ENCODE data around the gene ZNF384. TPM values are rescaled to one million over a fixed set of nuclear protein-coding genes. Genes with fewer than 3 reads are reported as not detected.

Gene ZNF384
- total RNA-seq, 3 donors from 2014 or later (not counting 1 experiment from before 2014, with no cell fraction given), result 95.1 to 101 (median 100) TPM

DNA sequence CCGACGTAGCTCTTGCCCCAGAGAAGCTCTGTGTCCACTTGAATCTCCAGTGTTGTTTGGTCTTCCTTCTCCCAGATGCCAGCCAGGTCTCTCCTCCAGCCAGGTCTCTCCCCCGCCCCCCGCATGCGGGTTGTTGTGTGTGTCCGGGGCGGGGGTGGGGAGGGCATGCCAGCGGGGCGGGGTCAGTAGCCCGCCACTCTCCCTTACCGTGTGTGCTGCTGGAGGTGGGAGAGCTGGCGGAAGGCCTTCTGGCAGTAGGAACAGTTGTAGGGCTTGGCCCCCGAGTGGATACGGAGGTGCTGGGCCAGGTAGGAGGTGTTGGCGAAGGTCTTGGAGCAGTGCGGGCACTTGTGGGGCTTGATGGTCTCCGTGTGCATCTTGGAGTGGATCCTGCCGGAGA is 17.0 kb downstream of the ZNF384 start:
- no peak overlapping the region for H3K27ac Mint-ChIP-seq
- DNase-seq, result no peak

DNA sequence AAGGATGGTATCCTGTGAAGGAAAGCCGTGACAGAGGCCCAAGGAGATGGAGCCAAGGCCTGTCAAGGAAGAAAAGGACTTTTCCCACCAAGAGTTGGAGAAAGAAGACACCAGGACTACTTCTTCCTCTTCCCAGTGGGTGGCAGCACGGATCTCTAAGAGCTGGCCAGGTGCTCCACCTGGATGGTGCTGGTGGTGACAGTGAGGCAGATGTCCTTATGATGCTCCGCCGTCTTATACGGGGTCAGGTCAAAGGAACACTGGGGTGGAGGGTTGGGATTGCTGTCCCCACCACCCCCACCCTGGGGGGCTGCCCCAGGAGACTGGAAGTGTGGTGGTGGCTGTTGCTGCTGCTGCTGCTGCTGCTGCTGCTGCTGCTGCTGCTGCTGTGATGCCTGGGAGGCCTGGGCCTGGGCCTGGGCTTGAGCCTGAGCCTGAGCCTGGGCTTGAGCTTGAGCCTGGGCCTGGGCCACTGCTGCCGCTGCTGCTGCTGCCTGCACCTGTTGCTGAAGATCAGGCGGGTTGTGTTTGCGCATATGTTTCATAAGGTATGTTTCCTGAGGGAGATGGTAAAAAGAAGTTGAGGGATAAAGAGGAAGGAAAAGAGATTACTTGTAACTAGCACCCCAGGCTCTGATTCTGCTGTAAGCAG is 21.5 kb downstream of the ZNF384 start:
- H3K36me3 Mint-ChIP-seq, result peaks cover 29% of the 10 kb centered on the region
- Histone ChIP-seq H3K27ac (ENCODE audit: low read length) (no peak overlapping the region), H3K36me3 (ENCODE audit: control insufficient read depth, insufficient read depth, low read length) (peaks cover 58% of the 10 kb centered on the region), H3K9me3 (ENCODE audit: control insufficient read depth, insufficient read depth, low read length) (no peaks in the 10 kb centered on the region), H3K4me1 (ENCODE audit: control insufficient read depth, insufficient read depth, low read length) (peaks cover under 1% of the 10 kb centered on the region), H3K4me3 (ENCODE audit: low read length) (no peak overlapping the region), H3K27me3 (ENCODE audit: control insufficient read depth, insufficient read depth, low read length) (no peaks in the 10 kb centered on the region)
- 99% methylated on average over 8 of the region's 8 CpGs for WGBS (ENCODE audit: insufficient coverage)
- H3K27me3 Mint-ChIP-seq (ENCODE audit: low read depth in 2 of 2), result no peaks in the 10 kb centered on the region
- H3K4me3 Mint-ChIP-seq, result no peak overlapping the region
- TF ChIP-seq, protein P1, sequence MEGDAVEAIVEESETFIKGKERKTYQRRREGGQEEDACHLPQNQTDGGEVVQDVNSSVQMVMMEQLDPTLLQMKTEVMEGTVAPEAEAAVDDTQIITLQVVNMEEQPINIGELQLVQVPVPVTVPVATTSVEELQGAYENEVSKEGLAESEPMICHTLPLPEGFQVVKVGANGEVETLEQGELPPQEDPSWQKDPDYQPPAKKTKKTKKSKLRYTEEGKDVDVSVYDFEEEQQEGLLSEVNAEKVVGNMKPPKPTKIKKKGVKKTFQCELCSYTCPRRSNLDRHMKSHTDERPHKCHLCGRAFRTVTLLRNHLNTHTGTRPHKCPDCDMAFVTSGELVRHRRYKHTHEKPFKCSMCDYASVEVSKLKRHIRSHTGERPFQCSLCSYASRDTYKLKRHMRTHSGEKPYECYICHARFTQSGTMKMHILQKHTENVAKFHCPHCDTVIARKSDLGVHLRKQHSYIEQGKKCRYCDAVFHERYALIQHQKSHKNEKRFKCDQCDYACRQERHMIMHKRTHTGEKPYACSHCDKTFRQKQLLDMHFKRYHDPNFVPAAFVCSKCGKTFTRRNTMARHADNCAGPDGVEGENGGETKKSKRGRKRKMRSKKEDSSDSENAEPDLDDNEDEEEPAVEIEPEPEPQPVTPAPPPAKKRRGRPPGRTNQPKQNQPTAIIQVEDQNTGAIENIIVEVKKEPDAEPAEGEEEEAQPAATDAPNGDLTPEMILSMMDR (IDR thresholded peaks at IDR 0.05), result no peak
- no peak overlapping the region for H3K27ac Mint-ChIP-seq
- intact Hi-C loops (cut with micrococcal nuclease), result no loop called here
- DNase-seq (no peak), ATAC-seq (no peak)
- no peaks in the 10 kb centered on the region for H3K9me3 Mint-ChIP-seq
- H3K4me1 Mint-ChIP-seq, result peaks cover 15 to 19% of the 10 kb centered on the region in 2 donors

More for the DNA sequence above, 17.0 kb downstream of the ZNF384 start:
- no peaks in the 10 kb centered on the region for H3K9me3 ChIP-seq (ENCODE audit: control insufficient read depth, insufficient read depth, low read length)
- no peaks in the 10 kb centered on the region for H3K9me3 Mint-ChIP-seq
- H3K27me3 Mint-ChIP-seq (ENCODE audit: low read depth in 2 of 2), result no peaks in the 10 kb centered on the region
- H3K36me3 Mint-ChIP-seq, result peaks cover 45% of the 10 kb centered on the region
- H3K36me3 ChIP-seq (ENCODE audit: control insufficient read depth, insufficient read depth, low read length), result peaks cover 92% of the 10 kb centered on the region
- H3K27me3 ChIP-seq (ENCODE audit: control insufficient read depth, insufficient read depth, low read length), result no peaks in the 10 kb centered on the region
- TF ChIP-seq, protein P1 (IDR thresholded peaks at IDR 0.05), result no peak
- H3K4me3 ChIP-seq (ENCODE audit: low read length), result no peak overlapping the region
- no peaks in the 10 kb centered on the region for H3K4me1 ChIP-seq (ENCODE audit: control insufficient read depth, insufficient read depth, low read length)
- WGBS (ENCODE audit: insufficient coverage), result 96% methylated on average over 18 of the region's 18 CpGs
- no peak for ATAC-seq
- peaks cover 0 to 4% of the 10 kb centered on the region in 2 donors for H3K4me1 Mint-ChIP-seq
- H3K4me3 Mint-ChIP-seq, result no peak overlapping the region
- H3K27ac ChIP-seq (ENCODE audit: low read length), result no peak overlapping the region
- intact Hi-C loops (cut with micrococcal nuclease), result no loop called here

DNA sequence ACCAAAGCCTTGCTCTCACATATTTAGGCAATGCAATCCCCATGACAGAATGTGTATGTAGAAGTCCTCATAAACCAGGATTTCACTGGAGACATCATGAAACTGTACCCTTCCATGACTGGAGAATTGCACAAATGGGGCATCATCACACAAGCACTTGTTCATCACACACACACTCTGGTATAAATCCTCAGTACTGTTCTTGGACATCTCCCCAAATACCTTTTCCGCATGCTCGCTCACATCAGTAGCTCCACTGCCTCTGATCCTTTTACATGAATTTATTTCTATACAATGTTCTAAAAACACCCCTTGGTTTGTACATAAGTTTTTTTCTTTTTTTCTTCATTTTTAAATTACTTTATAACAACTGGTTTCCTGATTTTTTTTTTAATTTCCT is 23.0 kb downstream of the ZNF384 start:
- H3K27me3 Mint-ChIP-seq (ENCODE audit: low read depth in 2 of 2), result no peaks in the 10 kb centered on the region
- ATAC-seq (no peak), DNase-seq (no peak)
- peak overlapping the region in 1 of 2 donors; percentile 36 for H3K27ac Mint-ChIP-seq
- Histone ChIP-seq H3K27ac (ENCODE audit: low read length) (no peak overlapping the region), H3K36me3 (ENCODE audit: control insufficient read depth, insufficient read depth, low read length) (peaks cover 44% of the 10 kb centered on the region), H3K4me3 (ENCODE audit: low read length) (no peak overlapping the region), H3K9me3 (ENCODE audit: control insufficient read depth, insufficient read depth, low read length) (no peaks in the 10 kb centered on the region), H3K27me3 (ENCODE audit: control insufficient read depth, insufficient read depth, low read length) (no peaks in the 10 kb centered on the region), H3K4me1 (ENCODE audit: control insufficient read depth, insufficient read depth, low read length) (peaks cover 9% of the 10 kb centered on the region)
- H3K36me3 Mint-ChIP-seq, result peaks cover 17% of the 10 kb centered on the region
- no peaks in the 10 kb centered on the region for H3K9me3 Mint-ChIP-seq
- TF ChIP-seq, protein P1 (IDR thresholded peaks at IDR 0.05), result no peak
- WGBS (ENCODE audit: insufficient coverage), result 94% methylated on average over 2 of the region's 2 CpGs
- intact Hi-C loops (cut with micrococcal nuclease), result no loop called here
- H3K4me1 Mint-ChIP-seq, result peaks cover 27 to 29% of the 10 kb centered on the region in 2 donors
- no peak overlapping the region for H3K4me3 Mint-ChIP-seq

DNA sequence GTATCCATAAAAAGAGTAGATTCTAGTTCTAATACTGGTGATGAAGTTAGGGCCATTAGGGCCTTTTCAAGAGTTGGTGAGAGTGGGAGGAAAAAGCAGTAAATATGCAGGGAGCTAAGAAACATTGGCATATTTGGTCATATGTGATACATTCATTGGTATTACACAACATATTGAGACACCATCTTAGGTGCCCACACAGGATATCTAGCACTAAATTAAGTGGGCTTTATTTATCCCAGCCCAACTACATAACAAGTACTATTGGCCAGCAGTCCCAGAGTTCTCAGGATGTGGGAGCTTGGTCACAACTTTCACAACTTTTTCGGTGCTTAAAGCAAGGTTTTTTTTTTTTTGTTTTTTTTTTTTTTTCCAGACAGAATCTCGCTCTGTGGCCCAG is 24.3 kb downstream of the ZNF384 start:
- peaks cover 8% of the 10 kb centered on the region for H3K36me3 Mint-ChIP-seq
- Histone ChIP-seq H3K27ac (ENCODE audit: low read length) (no peak overlapping the region), H3K4me1 (ENCODE audit: control insufficient read depth, insufficient read depth, low read length) (peaks cover 9% of the 10 kb centered on the region), H3K36me3 (ENCODE audit: control insufficient read depth, insufficient read depth, low read length) (peaks cover 31% of the 10 kb centered on the region), H3K4me3 (ENCODE audit: low read length) (no peak overlapping the region), H3K9me3 (ENCODE audit: control insufficient read depth, insufficient read depth, low read length) (no peaks in the 10 kb centered on the region), H3K27me3 (ENCODE audit: control insufficient read depth, insufficient read depth, low read length) (no peaks in the 10 kb centered on the region)
- WGBS (ENCODE audit: insufficient coverage), result 69% methylated on average over 2 of the region's 2 CpGs
- no peaks in the 10 kb centered on the region for H3K9me3 Mint-ChIP-seq
- H3K27ac Mint-ChIP-seq, result peak overlapping the region; percentile 93 to 95
- TF ChIP-seq, protein P1 (IDR thresholded peaks at IDR 0.05), result no peak
- no peak for DNase-seq
- H3K4me3 Mint-ChIP-seq, result no peak overlapping the region
- intact Hi-C loops (cut with micrococcal nuclease), result no loop called here
- peaks cover 27 to 29% of the 10 kb centered on the region in 2 donors for H3K4me1 Mint-ChIP-seq
- ATAC-seq, result no peak
- no peaks in the 10 kb centered on the region for H3K27me3 Mint-ChIP-seq (ENCODE audit: low read depth in 2 of 2)
